AG04449 (cell line): ENCODE measurements around the gene KCNMA1.

Source experiments
- CTCF ChIA-PET: fragments of 350-600 bp; formaldehyde crosslinking; extraction: SDS; loops from one replicate; lab custom pipeline; 2021; ENCODE audit warnings: antibody characterized with exemption; lab: Yijun Ruan, JAX
- POLR2A ChIA-PET: fragments of 400-600, 350-600 bp; formaldehyde crosslinking; extraction: SDS; loops from one replicate; lab custom pipeline; 2020; ENCODE audit warnings: antibody characterized with exemption, inconsistent platforms; lab: Yijun Ruan, JAX
- DNase-seq: peaks from one replicate; pipeline ENCODE4 v3.0.0-alpha.2; 2010; ENCODE audit warnings: low read depth, low spot score
- H3K4me3 ChIP-seq: 2 replicates; pipeline ENCODE4 v1.5.1; 2011; ENCODE audit warnings: low read depth, mild to moderate bottlenecking, control low read depth, low read length
- CTCF ChIP-seq: IDR thresholded peaks from one replicate; pipeline ENCODE4 v1.5.1; 2011; ENCODE audit warnings: mild to moderate bottlenecking, moderate library complexity, low read length, control low read depth, inconsistent platforms; ENCODE audit not compliant: insufficient read depth; ENCODE audit errors: missing control alignments

The KCNMA1 gene

GRCh38 chr10:77285529-77286182, 352.0 kb downstream of the KCNMA1 start:
- no peak for TF ChIP-seq CTCF
- ChIA-PET POLR2A (no interaction called here), CTCF (interaction anchor here (1.4 kb wide), 1 partner anchor 32 kb away, joined by 4 read pairs; no protein-coding TSS in a partner anchor)
- no peak overlapping the region for H3K4me3 ChIP-seq
- no peak for DNase-seq

- DNase-seq = no peak
- CTCF ChIA-PET = interaction anchor here (0.5 to 1.4 kb wide), 2 partner anchors 33 to 55 kb away, joined by 3 to 4 read pairs; no protein-coding TSS in a partner anchor
- no peak overlapping the region for H3K4me3 ChIP-seq
- POLR2A ChIA-PET = no interaction called here
- TF ChIP-seq CTCF = no peak
These were observed 352.8 kb downstream of the KCNMA1 start for GRCh38 chr10:77284797-77285196.

- POLR2A ChIA-PET = interaction anchor here (1.7 kb wide), 1 partner anchor 9 kb away, joined by 5 read pairs; no protein-coding TSS in a partner anchor
- H3K4me3 ChIP-seq = no peak overlapping the region
- CTCF ChIA-PET = interaction anchor here (1.3 kb wide), 1 partner anchor 24 kb away, joined by 3 read pairs; no protein-coding TSS in a partner anchor
- no peak for TF ChIP-seq CTCF
- no peak for DNase-seq
These were observed 354.3 kb downstream of the KCNMA1 start for GRCh38 chr10:77283326-77283725.

GRCh38 chr10:77282163-77282562, 355.4 kb downstream of the KCNMA1 start:
- TF ChIP-seq CTCF = no peak

GRCh38 chr10:77281719-77282118, 355.9 kb downstream of the KCNMA1 start:
- POLR2A ChIA-PET = no interaction called here

More at GRCh38 chr10:77282163-77282562, 355.4 kb downstream of the KCNMA1 start:
- DNase-seq = no peak
- no peak overlapping the region for H3K4me3 ChIP-seq
- POLR2A ChIA-PET = no interaction called here
- CTCF ChIA-PET = no interaction called here

More at GRCh38 chr10:77281719-77282118, 355.9 kb downstream of the KCNMA1 start:
- H3K4me3 ChIP-seq = no peak overlapping the region
- DNase-seq = no peak
- TF ChIP-seq CTCF = no peak
- CTCF ChIA-PET = no interaction called here
